ENCODE data around the gene SAMD13. TPM values are rescaled to one million over a fixed set of nuclear protein-coding genes. Genes with fewer than 3 reads are reported as not detected.

Gene SAMD13
- total and polyA plus RNA-seq, 5 donors from 2014 or later = 0.17 to 0.42 (median 0.31) TPM; not detected in 2

GRCh38 chr1:84311296-84311695 lies 9.8 kb downstream of the SAMD13 start:
- Mint-ChIP-seq H3K27me3 (peaks cover 31% of the 10 kb centered on the region), H3K4me1 (no peaks in the 10 kb centered on the region), H3K4me3 (no peak overlapping the region), H3K9me3 (peaks cover 0 to 14% (median 2%) of the 10 kb centered on the region in 7 donors), H3K27ac (no peak overlapping the region), H3K36me3 (no peaks in the 10 kb centered on the region)
- H3K4me3 ChIP-seq (ENCODE audit: low read depth, low read length) = no peak overlapping the region
- ATAC-seq (ENCODE audit: low read depth in 2 of 2) (no peak), DNase-seq (no peak)
- peaks cover 7 to 9% of the 10 kb centered on the region in 2 experiments for H3K9me3 ChIP-seq (ENCODE audit: control insufficient read depth in 2 of 2, low read length in 2 of 2)
- peaks cover 7% of the 10 kb centered on the region for H3K27me3 ChIP-seq (ENCODE audit: control insufficient read depth, insufficient read depth, low read length)
- no peak overlapping the region for H3K27ac ChIP-seq (ENCODE audit: insufficient read depth, low read length, poor library complexity, severe bottlenecking)
- no peaks in the 10 kb centered on the region for H3K36me3 ChIP-seq (ENCODE audit: control insufficient read depth, insufficient read depth, low read length)
- no peaks in the 10 kb centered on the region for H3K4me1 ChIP-seq (ENCODE audit: control insufficient read depth, insufficient read depth, low read length, poor library complexity, severe bottlenecking)

GRCh38 chr1:84319662-84320061 lies 18.2 kb downstream of the SAMD13 start:
- no peak overlapping the region for H3K27ac Mint-ChIP-seq
- no peak for ATAC-seq (ENCODE audit: low read depth in 2 of 2)
- H3K27me3 ChIP-seq (ENCODE audit: control insufficient read depth, insufficient read depth, low read length) = peaks cover 2% of the 10 kb centered on the region
- no peak overlapping the region for H3K4me3 ChIP-seq (ENCODE audit: low read depth, low read length)
- no peak overlapping the region for H3K4me3 Mint-ChIP-seq
- peaks cover 0 to 6% (median 3%) of the 10 kb centered on the region in 7 donors for H3K9me3 Mint-ChIP-seq
- DNase-seq = no peak
- no peaks in the 10 kb centered on the region for H3K4me1 ChIP-seq (ENCODE audit: control insufficient read depth, insufficient read depth, low read length, poor library complexity, severe bottlenecking)
- H3K36me3 Mint-ChIP-seq = no peaks in the 10 kb centered on the region
- peaks cover 0 to 8% of the 10 kb centered on the region in 2 experiments for H3K9me3 ChIP-seq (ENCODE audit: control insufficient read depth in 2 of 2, low read length in 2 of 2)
- H3K27ac ChIP-seq (ENCODE audit: insufficient read depth, low read length, poor library complexity, severe bottlenecking) = no peak overlapping the region
- peaks cover 0 to 4% (median 0%) of the 10 kb centered on the region in 4 donors for H3K4me1 Mint-ChIP-seq
- peaks cover 18% of the 10 kb centered on the region for H3K27me3 Mint-ChIP-seq
- no peaks in the 10 kb centered on the region for H3K36me3 ChIP-seq (ENCODE audit: control insufficient read depth, insufficient read depth, low read length)

GRCh38 chr1:84327830-84328229 lies 26.3 kb downstream of the SAMD13 start:
- no peaks in the 10 kb centered on the region for H3K36me3 ChIP-seq (ENCODE audit: control insufficient read depth, insufficient read depth, low read length)
- H3K4me1 ChIP-seq (ENCODE audit: control insufficient read depth, insufficient read depth, low read length, poor library complexity, severe bottlenecking) = no peaks in the 10 kb centered on the region
- ATAC-seq (ENCODE audit: low read depth in 2 of 2) (no peak), DNase-seq (no peak)
- H3K27me3 Mint-ChIP-seq = peaks cover 12% of the 10 kb centered on the region
- H3K4me3 Mint-ChIP-seq = no peak overlapping the region
- H3K4me1 Mint-ChIP-seq = no peaks in the 10 kb centered on the region
- no peaks in the 10 kb centered on the region for H3K9me3 ChIP-seq (ENCODE audit: control insufficient read depth in 2 of 2, low read length in 2 of 2)
- H3K36me3 Mint-ChIP-seq = no peaks in the 10 kb centered on the region
- no peak overlapping the region for H3K27ac ChIP-seq (ENCODE audit: insufficient read depth, low read length, poor library complexity, severe bottlenecking)
- peaks cover 0 to 6% (median 0%) of the 10 kb centered on the region in 7 donors for H3K9me3 Mint-ChIP-seq
- H3K4me3 ChIP-seq (ENCODE audit: low read depth, low read length) = no peak overlapping the region
- no peaks in the 10 kb centered on the region for H3K27me3 ChIP-seq (ENCODE audit: control insufficient read depth, insufficient read depth, low read length)
- H3K27ac Mint-ChIP-seq = no peak overlapping the region

- ATAC-seq (ENCODE audit: low read depth in 2 of 2) (no peak), DNase-seq (no peak)
- Mint-ChIP-seq H3K27me3 (peaks cover 24% of the 10 kb centered on the region), H3K27ac (no peak overlapping the region), H3K9me3 (peaks cover 0 to 7% (median 2%) of the 10 kb centered on the region in 7 donors), H3K4me3 (no peak overlapping the region), H3K36me3 (no peaks in the 10 kb centered on the region), H3K4me1 (peaks cover 0 to 2% (median under 1%) of the 10 kb centered on the region in 4 donors)
- Histone ChIP-seq H3K4me1 (ENCODE audit: control insufficient read depth, insufficient read depth, low read length, poor library complexity, severe bottlenecking) (no peaks in the 10 kb centered on the region), H3K36me3 (ENCODE audit: control insufficient read depth, insufficient read depth, low read length) (no peaks in the 10 kb centered on the region), H3K9me3 (ENCODE audit: control insufficient read depth in 2 of 2, low read length in 2 of 2) (no peaks in the 10 kb centered on the region), H3K27me3 (ENCODE audit: control insufficient read depth, insufficient read depth, low read length) (no peaks in the 10 kb centered on the region), H3K4me3 (ENCODE audit: low read depth, low read length) (no peak overlapping the region), H3K27ac (ENCODE audit: insufficient read depth, low read length, poor library complexity, severe bottlenecking) (no peak overlapping the region)
Observed at GRCh38 chr1:84330125-84330984, 28.8 kb downstream of the SAMD13 start.

- DNase-seq = no peak
- peaks cover 19% of the 10 kb centered on the region for H3K27me3 Mint-ChIP-seq
- peaks cover 0 to 20% (median 5%) of the 10 kb centered on the region in 7 donors for H3K9me3 Mint-ChIP-seq
- Histone ChIP-seq H3K36me3 (ENCODE audit: control insufficient read depth, insufficient read depth, low read length) (no peaks in the 10 kb centered on the region), H3K27ac (ENCODE audit: insufficient read depth, low read length, poor library complexity, severe bottlenecking) (no peak overlapping the region), H3K27me3 (ENCODE audit: control insufficient read depth, insufficient read depth, low read length) (no peaks in the 10 kb centered on the region), H3K4me3 (ENCODE audit: low read depth, low read length) (no peak overlapping the region), H3K9me3 (ENCODE audit: control insufficient read depth in 2 of 2, low read length in 2 of 2) (peaks cover 0 to 8% of the 10 kb centered on the region in 2 experiments), H3K4me1 (ENCODE audit: control insufficient read depth, insufficient read depth, low read length, poor library complexity, severe bottlenecking) (no peaks in the 10 kb centered on the region)
- no peak overlapping the region for H3K4me3 Mint-ChIP-seq
- no peaks in the 10 kb centered on the region for H3K36me3 Mint-ChIP-seq
- no peak overlapping the region for H3K27ac Mint-ChIP-seq
- peaks cover 0 to 5% (median under 1%) of the 10 kb centered on the region in 4 donors for H3K4me1 Mint-ChIP-seq
- ATAC-seq (ENCODE audit: low read depth in 2 of 2) = no peak
Observed at GRCh38 chr1:84339503-84339902, 38.0 kb downstream of the SAMD13 start.

- peaks cover 2% of the 10 kb centered on the region for H3K27me3 ChIP-seq (ENCODE audit: control insufficient read depth, insufficient read depth, low read length)
- Mint-ChIP-seq H3K27me3 (peaks cover 10% of the 10 kb centered on the region), H3K9me3 (peaks cover 0 to 5% (median 0%) of the 10 kb centered on the region in 7 donors), H3K27ac (no peak overlapping the region), H3K36me3 (no peaks in the 10 kb centered on the region), H3K4me1 (peaks cover 0 to 4% (median 0%) of the 10 kb centered on the region in 4 donors), H3K4me3 (no peak overlapping the region)
- no peaks in the 10 kb centered on the region for H3K9me3 ChIP-seq (ENCODE audit: control insufficient read depth in 2 of 2, low read length in 2 of 2)
- H3K4me1 ChIP-seq (ENCODE audit: control insufficient read depth, insufficient read depth, low read length, poor library complexity, severe bottlenecking) = no peaks in the 10 kb centered on the region
- ATAC-seq (ENCODE audit: low read depth in 2 of 2) (no peak), DNase-seq (no peak)
- H3K27ac ChIP-seq (ENCODE audit: insufficient read depth, low read length, poor library complexity, severe bottlenecking) = no peak overlapping the region
- no peaks in the 10 kb centered on the region for H3K36me3 ChIP-seq (ENCODE audit: control insufficient read depth, insufficient read depth, low read length)
- no peak overlapping the region for H3K4me3 ChIP-seq (ENCODE audit: low read depth, low read length)
Observed at GRCh38 chr1:84344286-84344685, 42.8 kb downstream of the SAMD13 start.

- peaks cover 0 to 2% (median 0%) of the 10 kb centered on the region in 7 donors for H3K9me3 Mint-ChIP-seq
- Histone ChIP-seq H3K9me3 (ENCODE audit: control insufficient read depth in 2 of 2, low read length in 2 of 2) (no peaks in the 10 kb centered on the region), H3K4me3 (ENCODE audit: low read depth, low read length) (no peak overlapping the region), H3K27me3 (ENCODE audit: control insufficient read depth, insufficient read depth, low read length) (peaks cover 2% of the 10 kb centered on the region), H3K4me1 (ENCODE audit: control insufficient read depth, insufficient read depth, low read length, poor library complexity, severe bottlenecking) (no peaks in the 10 kb centered on the region), H3K36me3 (ENCODE audit: control insufficient read depth, insufficient read depth, low read length) (no peaks in the 10 kb centered on the region), H3K27ac (ENCODE audit: insufficient read depth, low read length, poor library complexity, severe bottlenecking) (no peak overlapping the region)
- DNase-seq (no peak), ATAC-seq (ENCODE audit: low read depth in 2 of 2) (no peak)
- peaks cover 7% of the 10 kb centered on the region for H3K27me3 Mint-ChIP-seq
- H3K4me3 Mint-ChIP-seq = no peak overlapping the region
- peak overlapping the region in 1 of 3 donors; percentile 6 for H3K27ac Mint-ChIP-seq
- H3K36me3 Mint-ChIP-seq = no peaks in the 10 kb centered on the region
- H3K4me1 Mint-ChIP-seq = peaks cover 0 to 4% (median 0%) of the 10 kb centered on the region in 4 donors
Observed at GRCh38 chr1:84345220-84345619, 43.7 kb downstream of the SAMD13 start.

Measured in CD4-positive, CD25-positive, alpha-beta regulatory T cell (primary cell).